Tibial nerve (tissue), 4 donors: ENCODE results near the gene PSORS1C2. TPM values are rescaled to one million over a fixed set of nuclear protein-coding genes. Genes with fewer than 3 reads are reported as not detected.
A peak's percentile ranks its signal among the peaks of the same experiment; 100 is the strongest.

Experiments
- DNase-seq, 2 donors: peaks; one replicate each; pipeline ENCODE4 v3.0.0-alpha.2; 2019; ENCODE audit warnings: low spot score in 2 of 2
- H3K27ac ChIP-seq, 4 donors: fragments of 200-600 bp; sonication (generic) in 3 of 4; one replicate each; pipeline ENCODE4 v1.5.1; 2017 to 2019; ENCODE audit warnings: mild to moderate bottlenecking in 1 of 4
- H3K27me3 ChIP-seq, 2 donors: fragments of 200-600 bp; sonication (generic) in 1 of 2; one replicate each; pipeline versions ENCODE4 v1.5.1 to v1.6.0; 2017 to 2019
- H3K36me3 ChIP-seq, 3 donors: fragments of 200-600 bp; sonication (generic); one replicate each; pipeline ENCODE4 v1.5.1; 2018 to 2019
- H3K4me1 ChIP-seq, 4 donors: fragments of 200-600 bp; sonication (generic) in 3 of 4; one replicate each; pipeline ENCODE4 v1.5.1; 2017 to 2019
- H3K4me3 ChIP-seq, 4 donors: fragments of 200-600 bp; sonication (generic) in 3 of 4; one replicate each; pipeline ENCODE4 v1.5.1; 2017 to 2019; ENCODE audit warnings: mild to moderate bottlenecking in 1 of 4, moderate library complexity in 1 of 4
- H3K9me3 ChIP-seq, 4 donors: fragments of 200-600 bp; sonication (generic) in 3 of 4; one replicate each; pipeline ENCODE4 v1.5.1; 2017 to 2019
- EP300 ChIP-seq, 2 donors: sonication (generic); formaldehyde crosslinking; IDR thresholded peaks; one replicate each; pipeline ENCODE4 v1.6.1; 2017; ENCODE audit warnings: antibody characterized with exemption in 2 of 2, mild to moderate bottlenecking in 1 of 2
- POLR2A ChIP-seq, 2 donors: fragments of 450-650 bp; IDR thresholded peaks; one replicate each; pipeline ENCODE4 v1.6.1; 2017; ENCODE audit warnings: antibody characterized with exemption in 2 of 2, mild to moderate bottlenecking in 2 of 2, moderate library complexity in 2 of 2
- WGBS, 2 donors: methylation state at CpG; one replicate each; pipeline ENCODE4 v1.1.5; 2018; 5-methylcytosine and 5-hydroxymethylcytosine counted together
- total RNA-seq, 4 donors: library from RNA; depleted of rRNA; stranded (reverse); fragments of >200 nt; gene quantifications; one replicate each; pipeline ENCODE4 v1.1.0, GENCODE V29; 2016
- TF ChIP-seq, protein P1 (sequence below), 5 experiments: fragments of 200-600 bp in 3 of 5; fragments of 450-650 bp in 2 of 5; sonication (generic) in 3 of 5; IDR thresholded peaks; one replicate each; pipeline ENCODE4 v1.5.1; 2016 to 2019; ENCODE audit warnings: antibody characterized with exemption in 5 of 5, mild to moderate bottlenecking in 3 of 5, moderate library complexity in 2 of 5

Gene PSORS1C2
- total RNA-seq, 4 donors from 2014 or later: not detected

DNA sequence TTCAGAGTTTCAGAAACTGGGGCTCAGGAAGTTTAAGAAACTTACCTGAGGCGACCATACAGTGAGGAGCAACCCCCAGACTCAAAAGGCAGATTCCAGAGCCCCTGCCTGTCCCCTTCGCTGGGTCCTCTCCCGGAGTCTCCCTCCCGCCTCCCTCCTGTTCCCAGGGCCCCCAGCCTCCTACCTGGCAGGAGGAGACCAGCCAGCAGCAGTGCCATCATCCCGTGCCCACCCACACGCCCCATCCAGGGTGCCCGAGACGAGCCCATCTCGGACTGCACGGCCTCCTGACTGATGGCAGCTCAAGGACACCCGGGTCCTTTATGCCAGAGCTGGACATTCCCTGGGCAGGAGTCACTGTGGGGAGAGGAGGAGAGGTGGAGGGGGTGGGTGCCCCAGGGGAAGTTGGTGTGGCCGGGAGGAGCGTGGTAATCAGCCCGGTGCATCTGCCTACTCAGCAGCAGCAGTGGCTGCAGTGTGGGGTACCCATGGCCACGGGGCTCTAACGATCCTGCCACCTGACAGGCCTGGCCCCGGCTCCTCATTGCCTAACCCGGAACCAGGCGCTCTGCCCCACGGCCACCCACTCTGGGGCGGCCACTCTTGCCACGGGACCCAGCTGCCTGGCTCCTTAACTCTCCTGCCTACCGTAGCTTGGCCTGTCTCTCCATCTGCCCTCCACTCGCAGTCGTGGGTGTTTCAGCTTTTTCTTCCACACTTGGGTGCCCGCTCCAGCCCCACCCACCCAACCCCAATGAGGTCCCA, 18.5 kb downstream of the PSORS1C2 start, which contains the start of gene CDSN:
Gene CDSN (minus strand): TSS at position 296 of the 765 bp plus-strand sequence. CDS start 27 bp downstream, at position 269.
- Histone ChIP-seq H3K4me3 (no peak within 1 kb of the TSS), H3K27ac (no peak within 1 kb of the TSS), H3K9me3 (no peaks in the 10 kb centered on the region), H3K4me1 (peaks cover 0 to 42% (median 2%) of the 10 kb centered on the region in 4 donors), H3K36me3 (no peaks in the 10 kb centered on the region), H3K27me3 (no peaks in the 10 kb centered on the region)
- TF ChIP-seq EP300 (IDR thresholded peaks at IDR 0.05): no peak
- no peak for TF ChIP-seq POLR2A (IDR thresholded peaks at IDR 0.05)
- TF ChIP-seq, protein P1, sequence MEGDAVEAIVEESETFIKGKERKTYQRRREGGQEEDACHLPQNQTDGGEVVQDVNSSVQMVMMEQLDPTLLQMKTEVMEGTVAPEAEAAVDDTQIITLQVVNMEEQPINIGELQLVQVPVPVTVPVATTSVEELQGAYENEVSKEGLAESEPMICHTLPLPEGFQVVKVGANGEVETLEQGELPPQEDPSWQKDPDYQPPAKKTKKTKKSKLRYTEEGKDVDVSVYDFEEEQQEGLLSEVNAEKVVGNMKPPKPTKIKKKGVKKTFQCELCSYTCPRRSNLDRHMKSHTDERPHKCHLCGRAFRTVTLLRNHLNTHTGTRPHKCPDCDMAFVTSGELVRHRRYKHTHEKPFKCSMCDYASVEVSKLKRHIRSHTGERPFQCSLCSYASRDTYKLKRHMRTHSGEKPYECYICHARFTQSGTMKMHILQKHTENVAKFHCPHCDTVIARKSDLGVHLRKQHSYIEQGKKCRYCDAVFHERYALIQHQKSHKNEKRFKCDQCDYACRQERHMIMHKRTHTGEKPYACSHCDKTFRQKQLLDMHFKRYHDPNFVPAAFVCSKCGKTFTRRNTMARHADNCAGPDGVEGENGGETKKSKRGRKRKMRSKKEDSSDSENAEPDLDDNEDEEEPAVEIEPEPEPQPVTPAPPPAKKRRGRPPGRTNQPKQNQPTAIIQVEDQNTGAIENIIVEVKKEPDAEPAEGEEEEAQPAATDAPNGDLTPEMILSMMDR (IDR thresholded peaks at IDR 0.05): no peak
- 76 to 83% methylated on average over 25 to 26 of the region's 26 CpGs for WGBS, 2 donors
- DNase-seq: no peak

- WGBS, 2 donors: 79 to 81% methylated on average over 7 of the region's 7 CpGs
Measured at GRCh38 chr6:31118178-31118577, 20.7 kb downstream of the PSORS1C2 start.

GRCh38 chr6:31116661-31117385, 22.0 kb downstream of the PSORS1C2 start:
- H3K9me3 ChIP-seq: no peaks in the 10 kb centered on the region
- peaks cover 0 to 40% (median 15%) of the 10 kb centered on the region in 4 donors for H3K4me1 ChIP-seq
- 69 to 77% methylated on average over 14 to 17 of the region's 19 CpGs for WGBS, 2 donors
- TF ChIP-seq EP300 (IDR thresholded peaks at IDR 0.05) (peak in 1 of 2 donors; percentile 20), POLR2A (IDR thresholded peaks at IDR 0.05) (no peak)
- H3K4me3 ChIP-seq: peak overlapping the region in 1 of 4 donors; percentile 28
- H3K27ac ChIP-seq: peak overlapping the region in 2 of 4 donors; percentile 17 to 59
- DNase-seq: peak in 1 of 2 donors; percentile 23
- no peaks in the 10 kb centered on the region for H3K36me3 ChIP-seq
- H3K27me3 ChIP-seq: no peaks in the 10 kb centered on the region

More at GRCh38 chr6:31118178-31118577, 20.7 kb downstream of the PSORS1C2 start:
- no peak overlapping the region for H3K27ac ChIP-seq
- DNase-seq: no peak
- no peak overlapping the region for H3K4me3 ChIP-seq
- H3K4me1 ChIP-seq: peaks cover 0 to 53% (median 15%) of the 10 kb centered on the region in 4 donors
- TF ChIP-seq EP300 (IDR thresholded peaks at IDR 0.05) (no peak), POLR2A (IDR thresholded peaks at IDR 0.05) (no peak)
- TF ChIP-seq, protein P1 (IDR thresholded peaks at IDR 0.05): no peak
- H3K9me3 ChIP-seq: no peaks in the 10 kb centered on the region
- no peaks in the 10 kb centered on the region for H3K36me3 ChIP-seq
- no peaks in the 10 kb centered on the region for H3K27me3 ChIP-seq

- no peak overlapping the region for H3K4me3 ChIP-seq
- peaks cover 0 to 40% (median 15%) of the 10 kb centered on the region in 4 donors for H3K4me1 ChIP-seq
- DNase-seq: no peak
- H3K27ac ChIP-seq: no peak overlapping the region
- no peaks in the 10 kb centered on the region for H3K36me3 ChIP-seq
- H3K27me3 ChIP-seq: no peaks in the 10 kb centered on the region
- WGBS, 2 donors: 91 to 96% methylated on average over 12 of the region's 12 CpGs
- TF ChIP-seq, protein P1 (IDR thresholded peaks at IDR 0.05): no peak
- no peak for TF ChIP-seq POLR2A (IDR thresholded peaks at IDR 0.05)
- H3K9me3 ChIP-seq: no peaks in the 10 kb centered on the region
Measured at GRCh38 chr6:31115941-31116560, 22.8 kb downstream of the PSORS1C2 start.

DNA sequence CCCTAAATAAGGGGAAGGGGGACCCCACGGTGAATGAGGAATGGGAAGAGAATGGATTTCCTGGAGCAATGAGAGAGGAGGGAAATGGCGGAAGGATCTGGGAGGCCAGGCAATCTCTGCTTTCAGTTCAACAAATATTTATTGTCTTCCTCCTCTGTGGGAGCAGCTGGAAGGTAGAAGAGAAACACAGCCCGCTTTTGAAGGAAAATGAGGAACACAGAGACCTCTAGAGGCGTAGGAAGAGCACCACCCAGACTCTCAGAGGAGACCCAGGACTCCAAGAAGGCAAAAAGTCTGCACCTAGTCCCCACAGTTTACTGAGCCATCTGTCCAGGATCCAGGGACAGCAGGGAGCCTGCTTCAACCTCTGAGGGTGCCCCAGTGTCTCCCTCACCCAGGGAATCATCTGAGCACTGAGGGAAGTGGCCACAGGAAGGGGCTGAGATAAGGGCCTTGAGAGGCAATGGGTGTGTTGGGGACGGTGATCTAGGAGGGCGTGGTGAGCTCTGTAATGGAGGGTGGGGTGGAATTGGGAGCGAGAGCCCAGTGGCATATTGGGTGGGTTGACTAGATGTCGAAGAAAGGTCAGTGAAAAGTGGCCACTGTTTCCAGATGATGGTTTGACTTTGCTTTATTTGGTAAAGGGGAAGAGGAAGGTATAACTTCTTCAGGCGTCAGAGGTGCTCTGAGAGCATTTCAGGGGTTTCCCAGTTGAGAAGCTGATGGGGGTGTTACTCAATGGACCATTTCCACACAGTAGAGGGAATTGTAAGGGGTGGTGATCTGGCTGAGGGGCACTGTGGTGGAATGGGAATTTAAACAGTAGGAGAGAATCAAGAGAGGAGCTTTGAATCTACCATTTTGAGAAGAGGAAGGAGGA, 23.7 kb downstream of the PSORS1C2 start:
- TF ChIP-seq POLR2A (IDR thresholded peaks at IDR 0.05) (no peak), EP300 (IDR thresholded peaks at IDR 0.05) (no peak)
- TF ChIP-seq, protein P1 (IDR thresholded peaks at IDR 0.05): no peak
- H3K27me3 ChIP-seq: no peaks in the 10 kb centered on the region
- peak overlapping the region; percentile 22 to 79 (median 69) for H3K27ac ChIP-seq
- DNase-seq: no peak
- H3K4me1 ChIP-seq: peaks cover 0 to 40% (median 15%) of the 10 kb centered on the region in 4 donors
- 61 to 63% methylated on average over 9 of the region's 9 CpGs for WGBS, 2 donors
- no peaks in the 10 kb centered on the region for H3K9me3 ChIP-seq
- H3K4me3 ChIP-seq: peak overlapping the region in 2 of 4 donors; percentile 10 to 33
- H3K36me3 ChIP-seq: no peaks in the 10 kb centered on the region
